ENCODE measurements around the gene HOXC9.

The HOXC9 gene

DNA sequence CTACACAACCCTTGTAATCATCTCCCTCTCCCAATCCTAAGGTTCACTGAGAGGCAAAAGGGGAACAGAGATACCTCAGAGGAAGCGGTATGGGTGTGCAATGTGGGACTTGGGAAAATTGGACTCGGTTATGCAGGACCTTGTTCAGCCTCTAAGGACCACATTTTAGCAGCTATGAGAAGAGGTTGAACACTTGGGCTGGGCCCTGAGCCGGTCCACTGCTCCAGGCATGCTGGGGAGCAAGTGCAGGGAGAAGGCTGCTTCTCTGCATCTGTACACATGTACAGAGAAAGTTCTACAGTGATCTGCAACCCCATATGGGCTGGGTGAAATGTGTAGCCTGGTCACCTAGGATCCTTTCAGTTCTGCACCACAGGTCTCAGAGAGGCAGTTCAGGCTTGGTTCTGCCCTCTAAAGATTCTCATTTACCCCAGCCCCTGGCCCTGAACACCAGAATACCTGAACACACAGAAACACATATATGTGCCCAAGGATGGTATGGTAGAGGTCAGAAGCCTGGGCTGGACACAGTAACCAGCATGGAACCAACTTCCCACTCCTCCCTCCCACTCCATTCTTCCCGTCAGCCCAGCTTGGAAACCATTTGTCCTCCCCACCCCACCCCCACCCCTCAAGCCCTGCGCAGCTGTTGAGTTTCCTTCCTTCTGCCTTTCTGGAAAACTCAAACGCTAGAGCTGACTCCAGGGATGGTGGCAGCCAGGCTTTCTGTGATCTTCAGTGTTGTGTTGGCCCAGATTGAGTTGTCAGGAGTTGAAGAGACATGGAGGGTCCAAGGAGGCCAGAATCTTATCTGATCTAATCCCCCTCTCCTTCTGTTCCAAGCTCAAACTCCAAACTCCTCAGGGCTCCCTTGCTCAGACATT, 43.3 kb downstream of the HOXC9 start:
- no peak for DNase-seq

DNA sequence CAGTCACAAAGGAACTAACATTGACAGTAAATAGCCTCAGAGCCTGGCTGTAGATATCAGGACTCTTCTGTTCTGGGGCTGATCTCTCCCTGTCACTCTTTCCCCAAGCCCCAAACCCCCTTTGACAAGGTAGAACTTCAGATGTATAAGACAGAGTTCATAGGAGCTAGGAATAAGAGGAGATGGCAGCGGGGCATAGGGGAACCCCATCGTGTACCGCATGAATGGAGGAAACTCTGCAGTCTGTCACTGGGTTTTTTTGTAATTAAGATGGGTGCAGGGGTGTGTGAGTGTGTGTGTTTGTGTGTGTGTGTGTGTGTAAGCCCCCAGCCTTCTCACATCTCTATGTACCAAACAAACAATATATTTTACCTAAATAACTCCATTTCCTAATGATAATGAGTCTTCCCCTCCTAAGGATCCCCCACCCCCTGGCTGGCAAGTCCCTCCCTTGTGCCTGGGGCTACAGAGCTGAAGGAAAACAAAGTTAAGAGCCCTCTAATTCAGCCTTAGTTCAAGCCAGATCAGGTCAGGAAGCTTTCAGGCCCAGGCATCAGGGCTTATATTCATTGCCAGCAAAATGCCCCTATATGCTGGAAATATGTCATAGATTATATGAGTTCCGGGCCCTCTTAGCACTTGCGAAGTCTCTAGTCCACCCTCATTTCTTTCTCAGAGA, 44.6 kb downstream of the HOXC9 start:
- DNase-seq: no peak

DNA sequence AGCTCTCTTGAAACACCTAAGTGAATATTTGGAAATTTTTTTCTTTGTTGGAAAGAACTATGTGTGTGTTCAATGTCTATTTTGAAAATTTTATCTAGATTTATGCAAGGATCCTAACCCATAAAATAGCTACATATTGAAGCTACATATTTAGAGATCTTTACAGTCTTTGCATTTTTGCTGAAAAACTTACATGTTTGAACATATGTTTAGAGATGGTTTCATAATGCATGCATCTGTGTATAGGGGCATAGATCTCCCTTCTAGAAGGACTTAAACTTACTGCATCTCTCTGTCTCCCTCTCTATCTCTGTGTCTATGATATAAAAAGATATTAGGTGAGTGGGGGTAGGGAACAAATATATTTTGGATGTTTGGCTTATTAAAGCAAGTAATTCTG, 45.4 kb downstream of the HOXC9 start:
- DNase-seq: no peak

DNA sequence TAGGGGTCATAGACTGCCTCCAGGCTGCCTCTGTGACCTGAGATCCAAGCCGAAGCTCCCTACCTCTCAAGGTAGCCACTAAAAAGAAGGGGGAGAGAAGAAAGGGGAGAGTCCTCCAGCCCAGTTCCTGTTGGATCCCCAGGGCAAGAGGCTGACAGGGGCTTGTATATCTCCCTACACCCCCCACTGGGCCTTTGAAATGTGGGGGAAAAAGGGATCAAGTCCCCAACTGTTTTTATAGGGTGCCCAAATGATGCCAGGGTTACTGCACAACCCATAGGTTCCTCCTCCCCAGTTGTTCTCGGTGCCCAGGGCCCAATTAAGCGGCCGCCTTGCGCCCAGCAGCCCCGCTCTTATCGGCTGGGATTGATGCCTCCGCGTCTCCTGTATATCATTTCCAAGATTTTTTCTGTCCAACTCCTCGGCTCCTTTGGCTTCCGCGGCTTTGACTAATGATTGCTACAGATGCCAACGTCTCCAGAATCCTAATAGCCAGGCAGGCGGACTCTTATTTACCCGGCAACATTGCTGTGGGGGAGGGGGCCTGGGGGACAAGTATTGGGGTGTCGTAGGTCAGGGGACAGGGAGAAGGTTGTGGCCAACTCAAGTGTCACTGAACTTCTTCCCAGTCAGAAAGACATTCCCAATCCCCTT, 46.0 kb downstream of the HOXC9 start:
- DNase-seq: no peak

DNA sequence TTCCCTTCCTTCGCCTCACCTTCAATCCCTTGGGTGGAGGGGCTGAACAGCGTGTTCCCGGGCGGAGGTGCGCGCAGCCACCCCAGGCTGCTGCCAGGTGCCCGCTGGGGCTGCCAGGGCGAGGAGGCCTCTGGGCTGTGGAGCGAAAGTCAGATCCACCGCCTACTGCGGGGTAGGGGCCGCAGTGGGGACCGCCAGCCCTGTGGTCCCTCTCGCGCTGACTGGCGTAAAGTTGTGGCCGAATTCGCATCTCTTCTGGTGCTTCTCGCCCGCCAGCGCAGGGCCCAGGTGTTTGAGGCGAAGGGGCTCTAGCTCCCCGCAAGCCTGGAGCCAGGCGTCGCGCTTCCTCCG, 46.8 kb downstream of the HOXC9 start:
- DNase-seq: no peak

DNA sequence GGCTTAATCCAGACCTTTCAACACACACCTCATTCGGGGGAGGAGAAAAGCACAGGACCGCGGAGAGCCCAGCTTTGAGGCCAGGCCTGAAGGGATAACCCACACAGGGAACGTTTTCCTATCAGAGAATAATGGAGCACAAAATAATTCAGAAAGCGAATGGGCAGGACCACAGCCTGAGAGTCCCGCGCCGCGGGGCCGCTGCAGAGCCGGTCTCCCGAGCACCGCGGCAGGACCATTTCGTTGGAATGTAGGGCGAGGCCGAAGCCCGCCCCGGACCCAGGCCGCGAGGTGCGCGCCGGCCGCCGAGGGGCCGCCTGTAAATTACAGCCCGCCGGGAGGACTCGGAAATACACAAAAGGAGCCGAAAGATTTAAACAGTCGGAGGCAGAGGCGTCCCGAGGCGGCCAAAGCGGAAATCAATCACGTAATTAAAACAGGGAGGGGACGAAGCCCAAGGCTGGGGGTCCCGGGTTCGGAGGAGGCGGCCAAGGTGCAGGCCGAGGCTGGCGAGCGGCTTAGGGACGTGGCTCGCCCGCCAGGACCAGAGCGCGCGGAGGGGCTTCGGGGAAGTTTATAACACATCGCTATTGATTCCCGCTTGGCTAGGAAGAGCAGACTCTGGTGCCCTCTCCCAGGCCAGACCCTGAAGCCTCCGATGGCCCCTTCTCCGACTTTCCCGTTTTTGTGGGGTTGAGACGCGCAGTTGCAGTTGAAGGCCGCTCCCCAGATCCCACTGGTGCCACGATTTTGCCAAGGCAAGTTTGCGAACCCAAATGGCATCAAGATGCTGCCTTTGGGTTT, 47.4 kb downstream of the HOXC9 start:
- DNase-seq: no peak

DNA sequence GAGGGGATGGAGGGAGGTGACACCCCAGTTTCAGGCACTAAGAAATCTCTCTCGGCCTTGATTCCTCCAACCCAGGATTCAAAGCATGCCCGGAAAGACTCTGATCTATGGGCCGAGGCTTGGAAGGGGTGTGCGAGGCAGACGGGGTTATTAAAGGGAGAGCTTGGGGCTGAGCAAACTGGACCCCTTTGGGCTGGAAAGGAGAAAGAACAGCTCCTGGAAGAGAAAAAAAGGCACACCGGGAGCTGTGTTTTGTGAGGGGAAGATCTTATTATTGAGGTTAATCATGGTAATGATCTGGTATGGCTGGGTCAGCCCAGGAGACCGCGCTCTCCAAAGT, 48.0 kb downstream of the HOXC9 start:
- no peak for DNase-seq

DNA sequence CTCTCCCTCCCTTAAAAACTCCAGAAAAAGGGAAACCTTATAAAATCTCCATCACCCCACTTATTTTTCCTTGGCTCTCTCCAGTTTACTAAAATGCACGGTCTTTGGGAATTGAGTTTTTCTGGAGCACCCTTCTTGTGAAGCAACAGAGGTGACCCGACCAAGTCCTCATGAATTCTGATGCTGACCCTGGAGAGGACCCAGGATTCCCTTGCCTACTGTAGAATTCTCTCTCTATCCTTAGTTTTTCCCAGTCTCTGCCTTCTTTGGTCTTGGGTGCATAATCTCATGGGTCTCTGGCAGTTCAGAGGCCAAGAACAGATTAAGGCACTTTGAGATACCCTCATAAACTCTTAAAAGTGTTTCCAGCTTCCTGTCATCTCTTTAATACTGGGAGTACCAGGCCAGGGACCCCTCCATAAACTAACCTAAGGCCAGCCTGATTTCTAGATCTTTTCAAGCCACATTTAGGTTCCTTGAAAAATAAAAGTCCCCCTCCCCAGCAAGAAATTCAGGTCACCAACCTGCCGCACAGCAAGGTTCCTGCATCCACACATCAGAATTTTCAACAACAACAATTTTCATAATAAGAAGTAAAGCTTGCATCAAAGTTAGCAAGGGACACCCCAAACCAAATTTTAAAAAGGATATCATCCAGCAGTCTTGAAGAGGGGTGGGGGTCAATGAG, 48.6 kb downstream of the HOXC9 start:
- no peak for DNase-seq

DNA sequence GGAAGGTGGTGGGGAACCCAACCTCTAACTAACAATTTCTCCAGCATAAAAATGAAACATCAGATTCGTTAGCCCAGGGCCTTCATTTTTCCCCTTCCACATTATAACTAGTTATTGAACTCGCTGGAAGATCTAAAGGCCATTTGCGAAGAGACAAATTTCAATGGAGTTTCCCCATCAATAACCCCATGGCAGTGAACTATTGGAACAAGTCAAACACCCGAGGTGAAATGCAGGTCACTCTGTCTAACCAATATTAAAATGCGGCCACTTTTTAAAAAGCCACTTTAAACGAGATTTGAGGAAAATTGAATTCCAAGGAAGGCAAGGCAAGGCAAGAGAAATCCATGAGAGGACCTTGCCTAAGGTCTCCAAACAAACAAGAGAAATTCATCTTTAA, 49.1 kb downstream of the HOXC9 start:
- no peak for DNase-seq

DNA sequence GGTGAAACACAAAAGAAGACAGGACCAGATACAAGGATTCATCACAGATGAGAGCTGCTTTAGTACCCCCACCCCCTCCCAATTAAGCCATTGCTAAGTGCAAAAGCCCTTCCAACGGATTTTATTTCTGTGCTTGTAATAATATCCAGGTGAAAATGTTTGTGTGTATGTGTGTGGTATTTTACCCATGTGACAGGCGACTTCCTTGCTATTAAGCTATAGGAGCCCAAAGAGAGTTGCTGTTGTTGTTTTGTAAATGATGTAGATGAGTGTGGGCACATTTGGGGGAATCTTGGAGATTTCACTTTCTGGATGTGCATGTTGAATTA, 50.5 kb downstream of the HOXC9 start:
- DNase-seq: no peak

DNA sequence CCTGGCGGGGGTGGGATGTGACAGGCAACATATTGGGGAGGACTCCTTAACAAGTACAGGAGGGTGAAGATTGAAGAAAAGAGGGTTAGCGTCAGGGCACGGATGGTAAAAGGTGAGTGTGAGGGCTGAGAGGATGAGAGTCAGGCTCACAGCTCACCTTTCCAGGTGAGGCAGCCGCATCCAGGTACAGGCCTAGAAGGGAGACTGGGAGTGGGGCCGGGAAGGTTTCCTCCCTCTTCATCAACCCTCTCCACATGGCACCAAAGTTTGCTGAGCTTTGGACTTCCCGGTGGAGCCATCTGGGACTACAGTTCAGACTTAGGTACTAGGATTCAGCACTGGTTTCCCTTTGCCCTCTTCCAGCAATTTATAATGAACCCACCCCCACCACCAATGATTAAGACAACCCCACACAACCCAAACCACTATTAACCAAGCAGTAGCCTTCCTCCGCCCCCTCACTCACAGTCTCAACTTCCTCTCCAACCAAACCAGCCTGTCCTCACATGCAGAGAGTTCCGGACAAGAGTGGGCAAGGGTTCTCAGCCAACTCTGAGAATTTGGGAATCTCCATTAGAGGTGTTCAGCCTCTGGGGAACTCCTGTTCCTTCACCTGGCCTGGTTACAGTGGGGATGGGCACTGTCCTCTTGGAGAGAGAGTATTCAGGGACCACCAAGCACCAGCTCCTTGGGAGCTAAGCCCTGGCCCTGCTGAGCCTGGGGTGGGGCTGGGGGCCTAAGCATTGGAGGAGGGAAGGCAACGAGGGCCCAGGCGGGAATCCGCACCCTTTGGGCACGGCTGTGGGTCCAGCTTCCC, 51.3 kb downstream of the HOXC9 start:
- DNase-seq: no peak

DNA sequence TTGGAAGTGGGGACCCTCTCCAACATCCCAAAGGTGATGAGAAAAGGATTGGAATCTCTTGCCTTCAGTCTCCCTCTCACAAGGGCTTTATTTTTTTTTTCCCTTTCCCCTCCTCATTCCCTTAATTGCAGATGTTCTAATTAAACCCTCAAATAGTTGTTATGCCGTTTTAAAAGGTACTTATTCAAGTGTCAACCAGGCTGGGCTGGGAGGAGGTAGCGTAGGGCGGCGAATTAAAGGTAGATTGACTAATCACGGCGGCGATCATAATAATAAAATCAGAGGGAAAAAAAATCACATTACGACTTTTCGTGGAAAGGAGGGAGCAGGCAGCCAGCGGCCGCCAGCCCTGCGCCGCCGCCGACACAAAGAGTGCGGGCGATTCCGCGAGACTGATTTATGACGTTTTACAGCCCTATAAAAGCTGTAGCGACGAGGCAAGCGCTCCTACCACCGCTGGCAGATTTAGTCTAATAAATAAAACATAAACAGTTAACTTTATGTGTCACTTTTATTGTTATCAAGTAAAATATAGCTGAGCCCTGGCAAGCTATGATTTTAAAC, 52.0 kb downstream of the HOXC9 start:
- no peak for DNase-seq

DNA sequence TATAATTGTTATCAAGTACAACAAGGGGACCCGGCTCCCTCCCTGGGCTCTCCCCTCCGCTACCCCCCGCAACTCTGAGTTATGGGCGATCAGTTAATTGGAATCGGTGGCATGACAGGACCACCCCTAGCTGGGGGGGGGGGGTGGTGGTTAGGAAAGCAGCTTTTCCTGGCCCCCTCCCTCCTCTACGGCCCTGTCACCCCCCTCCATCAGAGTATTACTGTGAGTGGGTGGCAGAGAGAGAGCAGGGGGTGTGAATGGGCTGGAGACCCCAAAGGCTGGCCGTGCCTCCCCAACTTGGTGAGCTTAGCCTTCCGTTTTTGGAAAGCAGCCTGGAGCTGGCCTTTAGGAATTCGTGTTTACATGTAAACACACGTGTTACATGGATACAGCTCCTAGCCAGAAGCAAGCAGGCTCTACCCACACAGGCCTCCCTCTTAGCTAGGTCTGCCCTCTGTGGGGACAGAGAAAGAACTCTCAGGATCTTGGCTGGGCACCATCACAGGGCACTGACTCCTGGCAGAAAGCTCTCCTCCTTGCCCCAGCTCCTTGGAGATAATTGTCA, 52.6 kb downstream of the HOXC9 start:
- DNase-seq: no peak
